Kidney capillary endothelial cell (primary cell): Measurements from ENCODE around the gene ACOX1.

Source experiments
- DNase-seq: peaks from one replicate; pipeline ENCODE4 v3.0.0-alpha.2; 2018; ENCODE audit warnings: low spot score

ACOX1 gene

DNA sequence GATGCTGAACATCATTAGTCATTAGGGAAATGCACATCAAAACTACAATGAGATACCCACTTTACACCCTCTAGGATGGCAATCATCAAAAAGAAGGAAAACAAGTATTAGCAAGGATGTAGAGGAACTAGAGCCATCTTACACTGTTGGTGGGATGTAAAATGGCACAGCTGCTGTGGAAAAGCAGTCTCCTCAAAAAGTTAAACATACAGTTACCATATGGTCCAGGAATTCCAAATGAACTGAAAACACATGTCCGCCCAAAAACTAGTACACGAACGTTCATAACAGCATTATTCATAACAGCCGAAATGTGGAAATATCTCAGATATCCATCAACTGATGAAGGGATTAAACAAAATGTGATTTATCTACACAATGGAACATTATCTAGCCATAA is 45.2 kb downstream of the ACOX1 start:
- DNase-seq, result no peak

GRCh38 chr17:75932852-75933251 is 46.1 kb downstream of the ACOX1 start:
- no peak for DNase-seq

GRCh38 chr17:75931062-75931461 is 47.9 kb downstream of the ACOX1 start:
- no peak for DNase-seq

- no peak for DNase-seq
Observed at GRCh38 chr17:75927286-75927922, 51.6 kb downstream of the ACOX1 start.

DNA sequence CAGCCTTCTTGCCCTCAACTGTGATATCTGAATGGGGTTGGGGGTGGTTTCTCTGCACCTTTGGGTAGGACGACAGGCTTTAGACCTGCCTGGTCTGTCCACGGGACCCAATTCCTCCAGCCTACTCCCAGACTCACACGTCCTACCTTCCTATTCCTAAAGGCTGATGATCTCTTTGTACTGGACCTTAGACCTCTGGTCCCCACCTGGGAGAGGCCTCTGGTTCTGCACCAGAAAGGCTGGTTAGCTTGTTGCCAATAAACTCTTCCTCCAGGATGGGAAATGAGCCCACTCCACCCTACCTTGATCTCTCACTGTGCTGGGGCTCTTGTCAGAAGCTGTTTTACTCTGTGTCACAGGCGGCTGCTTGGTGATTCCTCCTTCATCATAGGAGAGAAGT is 52.5 kb downstream of the ACOX1 start:
- no peak for DNase-seq

- no peak for DNase-seq
Observed at GRCh38 chr17:75925912-75926311, 53.1 kb downstream of the ACOX1 start.

DNA sequence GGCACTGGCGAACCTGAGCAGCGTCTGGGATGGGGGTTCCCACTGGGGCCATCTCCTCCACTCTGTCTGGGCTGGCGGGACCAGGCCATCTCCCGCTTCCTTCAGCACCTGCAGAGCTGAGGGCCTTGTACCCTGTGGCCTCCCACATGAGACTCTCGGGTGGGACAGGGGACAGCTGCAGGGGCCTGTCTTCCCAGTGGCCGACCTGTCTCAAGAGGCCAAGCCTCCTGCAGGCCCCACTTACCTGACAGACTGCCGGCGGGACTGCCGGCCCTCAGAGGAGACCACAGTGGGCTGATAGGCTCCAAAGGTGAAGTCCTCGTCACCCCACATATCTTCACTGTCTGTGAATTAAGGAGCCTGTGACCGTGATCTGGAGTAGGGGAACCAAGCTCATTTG is 53.9 kb downstream of the ACOX1 start:
- DNase-seq, result no peak

DNA sequence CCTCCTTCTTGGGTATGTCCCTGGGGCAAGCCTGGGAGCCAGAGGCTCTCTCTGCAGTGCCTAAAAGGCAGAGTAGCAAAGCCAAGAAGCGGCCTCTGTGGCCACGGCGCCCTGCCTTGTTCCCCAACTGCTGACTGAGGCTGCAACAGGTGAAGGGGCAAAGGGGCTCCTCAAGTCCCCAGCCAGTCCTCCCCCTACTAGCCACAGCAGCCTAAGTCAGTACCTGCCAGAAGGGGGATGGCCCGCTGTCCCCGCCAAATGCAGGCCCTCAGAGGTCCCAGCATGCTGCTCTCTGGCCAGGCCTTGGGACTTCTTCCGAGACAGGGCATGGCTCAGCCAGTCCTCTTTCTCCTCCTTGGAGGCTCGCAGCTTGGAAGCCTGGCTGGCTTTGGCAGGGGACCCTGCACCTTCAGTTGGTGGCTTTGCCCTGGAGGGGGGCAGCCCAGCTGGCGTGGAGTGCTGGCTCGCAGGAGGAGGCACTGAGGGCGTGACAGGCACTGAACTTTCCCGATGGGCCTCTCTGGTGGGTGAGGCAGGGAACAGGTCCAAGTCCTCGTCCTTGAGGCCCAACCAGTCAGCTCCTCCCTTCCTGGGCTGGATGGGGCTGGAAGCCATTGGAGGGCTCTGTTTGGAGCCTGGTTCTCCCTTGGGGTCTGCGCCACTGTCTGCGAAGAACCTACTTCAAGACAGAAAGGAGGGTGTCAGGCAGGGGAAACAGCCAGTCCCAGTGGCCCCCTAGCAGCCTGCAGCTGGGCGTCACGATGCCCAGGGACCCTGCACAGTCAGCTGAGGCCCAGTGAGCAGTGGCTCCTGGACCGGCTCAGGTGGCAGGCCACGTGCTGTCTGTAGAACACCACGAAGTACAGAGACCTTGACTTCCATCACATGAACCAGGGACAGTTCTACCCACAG is 55.7 kb downstream of the ACOX1 start:
- no peak for DNase-seq

GRCh38 chr17:75922173-75922961 is 56.6 kb downstream of the ACOX1 start:
- DNase-seq, result no peak

GRCh38 chr17:75921596-75921995 is 57.4 kb downstream of the ACOX1 start:
- no peak for DNase-seq

DNA sequence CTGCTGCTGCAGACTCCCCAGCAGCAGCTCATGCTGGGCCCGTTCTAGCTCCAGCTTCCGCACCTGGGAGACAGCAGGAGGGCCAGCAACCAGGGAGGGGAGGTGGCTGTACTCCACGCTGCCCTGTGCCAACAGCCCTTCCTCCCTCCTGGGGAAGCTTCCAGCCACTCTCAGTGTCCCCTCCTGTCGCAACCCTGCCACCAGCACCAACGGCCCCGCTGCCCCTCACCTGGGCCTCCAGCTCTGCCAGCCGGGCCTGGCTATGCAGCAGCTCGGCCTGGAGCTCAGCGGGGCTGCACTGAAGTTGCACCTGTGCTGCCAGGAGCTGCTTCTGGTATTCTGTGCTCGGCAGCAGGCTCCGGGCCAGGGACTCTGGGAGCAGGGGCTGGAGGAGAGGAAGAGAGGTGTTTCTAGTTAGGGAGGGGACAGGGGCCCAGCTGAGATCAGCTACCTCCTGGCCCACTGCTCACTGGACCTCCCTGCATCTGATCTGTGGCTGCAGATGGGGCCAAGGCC is 58.9 kb downstream of the ACOX1 start:
- no peak for DNase-seq

- DNase-seq, result no peak
Observed at GRCh38 chr17:75919611-75920010, 59.4 kb downstream of the ACOX1 start.

GRCh38 chr17:75917917-75918445 is 61.0 kb downstream of the ACOX1 start:
- DNase-seq, result no peak

- no peak for DNase-seq
Observed at GRCh38 chr17:75917141-75917916, 61.6 kb downstream of the ACOX1 start.

DNA sequence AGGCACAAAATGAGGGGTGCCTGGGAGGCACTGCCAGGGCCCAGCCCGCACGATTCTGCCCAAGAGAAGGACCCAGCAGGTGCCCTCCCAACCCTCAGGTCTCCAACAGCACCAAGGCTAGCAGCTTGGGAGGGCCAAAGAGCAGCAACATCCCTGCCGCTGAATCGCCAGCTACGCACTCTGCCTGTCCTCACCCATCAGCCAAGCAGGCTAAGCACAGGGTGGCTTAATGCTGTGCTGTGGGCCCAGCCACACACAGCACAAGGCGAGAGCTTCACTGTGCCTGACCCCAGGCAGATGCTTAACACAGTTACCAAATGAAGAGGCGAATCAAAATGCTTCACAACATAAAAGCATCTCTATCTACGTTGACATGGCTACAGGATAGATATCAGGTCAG is 63.7 kb downstream of the ACOX1 start:
- no peak for DNase-seq

DNA sequence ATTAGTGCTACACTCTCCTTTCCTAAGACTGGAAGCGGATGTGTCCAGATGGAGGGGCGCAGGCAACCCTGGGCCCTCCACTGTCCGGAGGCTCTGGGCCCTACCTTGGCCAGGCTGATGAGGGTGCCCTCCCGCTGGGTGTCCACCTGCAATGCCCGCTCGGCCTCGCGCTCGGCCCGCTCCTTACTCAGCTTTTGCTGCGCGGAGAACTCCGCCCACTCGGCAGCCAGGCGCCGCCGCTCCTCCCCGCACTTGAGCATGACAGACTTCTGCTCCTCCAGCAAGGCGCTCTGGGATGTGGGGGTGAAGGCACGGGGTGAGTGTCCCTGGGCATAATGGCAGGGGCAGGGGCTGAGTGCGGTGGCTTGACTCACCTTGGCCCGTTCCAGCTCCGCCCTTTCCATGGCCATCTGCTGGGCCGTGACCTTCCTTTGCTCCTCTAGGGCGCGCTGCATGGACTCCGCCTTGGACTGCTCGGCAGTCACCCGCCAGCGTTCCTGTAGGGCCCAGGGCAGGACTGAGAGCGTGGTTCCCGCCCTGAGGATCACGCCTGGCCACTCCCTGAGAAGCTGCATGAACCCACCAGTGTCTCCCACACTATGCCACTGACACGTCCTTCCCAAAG is 64.2 kb downstream of the ACOX1 start:
- DNase-seq, result no peak

- DNase-seq, result no peak
Observed at GRCh38 chr17:75913537-75914210, 65.3 kb downstream of the ACOX1 start.

- DNase-seq, result no peak
Observed at GRCh38 chr17:75910699-75911098, 68.3 kb downstream of the ACOX1 start.

DNA sequence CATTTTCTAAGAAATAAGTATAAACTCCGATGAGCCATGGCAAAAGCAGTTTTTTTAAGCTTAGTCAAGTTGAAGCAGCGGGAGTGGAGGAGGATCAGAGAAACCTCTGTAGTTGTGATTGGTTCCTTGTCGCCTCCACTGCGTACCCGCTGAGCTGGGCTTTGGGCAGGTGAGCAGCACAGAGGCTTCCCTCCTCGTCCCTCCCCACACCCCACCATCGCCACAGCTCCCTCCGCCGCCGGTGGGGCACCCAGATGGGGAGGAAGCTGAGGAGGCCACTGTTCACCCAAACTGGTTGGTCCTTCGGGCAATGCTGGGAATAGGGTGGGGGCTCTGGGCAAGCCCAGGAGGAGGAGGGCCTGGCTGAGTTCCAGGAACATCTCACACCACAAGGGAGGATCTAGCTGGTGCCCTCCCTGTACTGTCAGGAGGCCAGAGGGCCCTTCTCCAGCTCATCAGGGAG is 69.1 kb downstream of the ACOX1 start:
- no peak for DNase-seq
